Caco-2 (cell line): ENCODE results near the gene JAML. TPM values are rescaled to one million over a fixed set of nuclear protein-coding genes. Genes with fewer than 3 reads are reported as not detected.

Source experiments
- BruUV-seq: library from RNA; stranded (reverse); fragments of 400-500 nt; replicated peaks from 2 replicates; lab custom pipeline; 2021; lab: Mats Ljungman, UMichigan
- CTCF ChIA-PET: fragments of 300-600 bp; sonication (Branson Sonifier 250); formaldehyde crosslinking; loops from one replicate; lab custom pipeline; 2022; ENCODE audit warnings: antibody characterized with exemption; lab: Charles Lee
- POLR2A ChIA-PET: fragments of 300-600 bp; sonication (Branson Sonifier 250); formaldehyde crosslinking; loops from one replicate; lab custom pipeline; 2022; ENCODE audit warnings: antibody characterized with exemption; lab: Charles Lee
- DNase-seq, 2 experiments: peaks; one replicate each; pipeline versions ENCODE4 v3.0.0 to v3.0.0-alpha.2; 2020 to 2022
- H3K27me3 ChIP-seq: replicated peaks from 2 replicates; pipeline ENCODE4 v1.6.0; 2011; ENCODE audit warnings: low read length; ENCODE audit not compliant: control insufficient read depth, insufficient read depth
- H3K36me3 ChIP-seq: 2 replicates; pipeline ENCODE4 v1.5.1; 2011; ENCODE audit warnings: low read length; ENCODE audit not compliant: control insufficient read depth, insufficient read depth
- H3K4me1 ChIP-seq: fragments of 250-450 bp; sonication (Bioruptor Pico); 2 replicates; pipeline ENCODE4 v1.5.1; 2020; ENCODE audit warnings: mild to moderate bottlenecking
- H3K4me3 ChIP-seq: 2 replicates; pipeline ENCODE4 v1.5.1; 2011; ENCODE audit warnings: low read depth, mild to moderate bottlenecking, control low read depth, low read length
- H3K9me3 ChIP-seq: fragments of 250-450 bp; sonication (Bioruptor Pico); 2 replicates; pipeline ENCODE4 v1.5.1; 2020; ENCODE audit warnings: mild to moderate bottlenecking, moderate library complexity
- H3K27ac Mint-ChIP-seq: one replicate; pipeline ENCODE4 v1.8.0; 2022; ENCODE audit warnings: mixed read lengths; ENCODE audit not compliant: unreplicated experiment
- H3K27me3 Mint-ChIP-seq: one replicate; pipeline ENCODE4 v1.8.0; 2022; ENCODE audit warnings: mixed read lengths; ENCODE audit not compliant: insufficient read depth, unreplicated experiment
- H3K36me3 Mint-ChIP-seq: one replicate; pipeline ENCODE4 v1.8.0; 2022; ENCODE audit warnings: mild to moderate bottlenecking, mixed read lengths; ENCODE audit not compliant: insufficient read depth, unreplicated experiment
- H3K4me1 Mint-ChIP-seq: one replicate; pipeline ENCODE4 v1.8.0; 2022; ENCODE audit warnings: low read depth, mixed read lengths; ENCODE audit not compliant: unreplicated experiment
- H3K4me3 Mint-ChIP-seq: one replicate; pipeline ENCODE4 v1.8.0; 2022; ENCODE audit warnings: mild to moderate bottlenecking, moderate library complexity, mixed read lengths; ENCODE audit not compliant: unreplicated experiment
- H3K9me3 Mint-ChIP-seq: one replicate; pipeline ENCODE4 v1.8.0; 2022; ENCODE audit warnings: mixed read lengths; ENCODE audit not compliant: unreplicated experiment
- intact Hi-C: fragments of 100-400 bp; cut with micrococcal nuclease; formaldehyde crosslinking; loops from one replicate; pipeline ENCODE4 v1.10.0; 2022; ENCODE audit not compliant: unreplicated experiment
- total RNA-seq: library from RNA; stranded (reverse); gene quantifications from 2 replicates; pipeline ENCODE4 v1.2.3, GENCODE V29; 2022
- TF ChIP-seq, protein P1 (sequence below), 2 experiments: fragments of 200-600 bp in 1 of 2; IDR thresholded peaks; 1 replicate in 1 of 2; 2 replicates in 1 of 2; pipeline versions ENCODE4 v1.5.1 to v1.8.0; 2011 to 2022; ENCODE audit warnings: antibody characterized with exemption in 1 of 2, control low read depth in 1 of 2, inconsistent platforms in 1 of 2, low read depth in 1 of 2, low read length in 1 of 2, mild to moderate bottlenecking in 1 of 2, moderate library complexity in 1 of 2; ENCODE audit not compliant: insufficient read depth in 1 of 2, severe bottlenecking in 1 of 2, unreplicated experiment in 1 of 2

JAML gene
- total RNA-seq, 1 experiment from 2014 or later, result 8.9 TPM

DNA sequence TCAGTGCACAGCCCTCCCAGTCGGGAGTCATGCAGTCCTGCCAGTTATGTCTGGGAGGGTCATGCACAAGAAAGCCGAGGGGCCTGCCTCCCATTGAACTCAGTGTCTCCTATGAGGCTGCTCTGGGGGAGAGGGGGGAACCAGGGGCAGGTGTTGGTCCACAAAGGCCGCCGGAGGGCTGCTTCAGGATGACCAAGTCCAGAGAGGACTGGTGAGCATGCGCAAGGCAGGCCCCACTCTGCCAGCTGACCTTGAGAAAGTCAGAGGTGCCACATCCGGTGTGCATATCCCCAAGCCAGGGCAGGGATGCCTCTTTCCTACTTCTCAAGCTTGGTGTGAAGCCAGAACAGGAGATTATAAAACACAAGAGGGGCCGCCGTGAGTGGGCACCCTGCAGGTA is 76.6 kb downstream of the JAML start:
- intact Hi-C loops, result loop anchor here (5.0 to 10.0 kb wide), 2 partner anchors 204 to 507 kb away; no protein-coding TSS in a partner anchor
- peaks cover 14% of the 10 kb centered on the region for H3K27me3 Mint-ChIP-seq
- POLR2A ChIA-PET, result no interaction called here

DNA sequence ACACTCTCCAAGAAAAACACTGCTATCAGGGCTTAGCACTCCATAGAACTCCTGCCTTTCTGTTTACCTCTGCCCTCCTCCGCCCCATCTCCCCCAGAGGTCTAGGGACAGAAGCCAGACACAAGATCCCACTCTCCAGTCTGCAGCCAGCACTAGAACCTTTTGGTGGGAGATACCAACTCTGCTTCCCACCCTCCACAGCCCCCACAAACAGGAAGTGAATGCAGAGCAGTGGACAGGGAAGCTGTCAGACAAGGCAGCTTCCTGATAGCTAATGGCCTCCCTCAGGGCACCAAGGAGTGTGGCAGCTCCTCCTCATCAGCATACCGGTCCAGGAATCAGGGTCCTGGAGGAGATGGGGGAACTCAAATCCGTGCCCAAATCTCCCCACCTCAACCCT is 77.3 kb downstream of the JAML start:
- H3K27me3 ChIP-seq, result peaks cover 2% of the 10 kb centered on the region
- POLR2A ChIA-PET, result no interaction called here
- H3K9me3 ChIP-seq, result no peaks in the 10 kb centered on the region
- H3K4me3 ChIP-seq, result no peak overlapping the region
- no peaks in the 10 kb centered on the region for H3K9me3 Mint-ChIP-seq
- CTCF ChIA-PET, result interaction anchor here (0.6 to 5.8 kb wide), 3 partner anchors 25 to 204 kb away, joined by 3 to 36 read pairs (median 5); no protein-coding TSS in a partner anchor
- TF ChIP-seq, protein P1, sequence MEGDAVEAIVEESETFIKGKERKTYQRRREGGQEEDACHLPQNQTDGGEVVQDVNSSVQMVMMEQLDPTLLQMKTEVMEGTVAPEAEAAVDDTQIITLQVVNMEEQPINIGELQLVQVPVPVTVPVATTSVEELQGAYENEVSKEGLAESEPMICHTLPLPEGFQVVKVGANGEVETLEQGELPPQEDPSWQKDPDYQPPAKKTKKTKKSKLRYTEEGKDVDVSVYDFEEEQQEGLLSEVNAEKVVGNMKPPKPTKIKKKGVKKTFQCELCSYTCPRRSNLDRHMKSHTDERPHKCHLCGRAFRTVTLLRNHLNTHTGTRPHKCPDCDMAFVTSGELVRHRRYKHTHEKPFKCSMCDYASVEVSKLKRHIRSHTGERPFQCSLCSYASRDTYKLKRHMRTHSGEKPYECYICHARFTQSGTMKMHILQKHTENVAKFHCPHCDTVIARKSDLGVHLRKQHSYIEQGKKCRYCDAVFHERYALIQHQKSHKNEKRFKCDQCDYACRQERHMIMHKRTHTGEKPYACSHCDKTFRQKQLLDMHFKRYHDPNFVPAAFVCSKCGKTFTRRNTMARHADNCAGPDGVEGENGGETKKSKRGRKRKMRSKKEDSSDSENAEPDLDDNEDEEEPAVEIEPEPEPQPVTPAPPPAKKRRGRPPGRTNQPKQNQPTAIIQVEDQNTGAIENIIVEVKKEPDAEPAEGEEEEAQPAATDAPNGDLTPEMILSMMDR (IDR thresholded peaks at IDR 0.05; ENCODE audit: insufficient read depth in 1 of 2, low read depth in 1 of 2, low read length in 1 of 2, severe bottlenecking in 1 of 2, unreplicated experiment in 1 of 2), result no peak
- BruUV-seq, result no TSS peak
- H3K36me3 Mint-ChIP-seq, result no peaks in the 10 kb centered on the region
- H3K36me3 ChIP-seq, result no peaks in the 10 kb centered on the region
- DNase-seq, result no peak
- peak overlapping the region; percentile 46 for H3K4me3 Mint-ChIP-seq
- H3K27ac Mint-ChIP-seq, result no peak overlapping the region
- intact Hi-C loops, result loop anchor here (5.0 to 10.0 kb wide), 2 partner anchors 205 to 507 kb away; no protein-coding TSS in a partner anchor
- H3K4me1 ChIP-seq, result peaks cover 5% of the 10 kb centered on the region
- peaks cover 8% of the 10 kb centered on the region for H3K4me1 Mint-ChIP-seq
- H3K27me3 Mint-ChIP-seq, result peaks cover 14% of the 10 kb centered on the region

More for the DNA sequence above, 76.6 kb downstream of the JAML start:
- Mint-ChIP-seq H3K36me3 (no peaks in the 10 kb centered on the region), H3K4me3 (no peak overlapping the region), H3K9me3 (no peaks in the 10 kb centered on the region), H3K27ac (no peak overlapping the region), H3K4me1 (peaks cover under 1% of the 10 kb centered on the region)
- Histone ChIP-seq H3K27me3 (peaks cover 4% of the 10 kb centered on the region), H3K9me3 (no peaks in the 10 kb centered on the region), H3K4me1 (0 out of 2 replicates have a peak, but pooled peaks cover 3% of the 10 kb centered on the region), H3K4me3 (no peak overlapping the region), H3K36me3 (no peaks in the 10 kb centered on the region)
- DNase-seq, result no peak
- BruUV-seq, result no TSS peak
- CTCF ChIA-PET, result no interaction called here
- TF ChIP-seq, protein P1 (IDR thresholded peaks at IDR 0.05; ENCODE audit: insufficient read depth in 1 of 2, low read depth in 1 of 2, low read length in 1 of 2, severe bottlenecking in 1 of 2, unreplicated experiment in 1 of 2), result no peak

DNA sequence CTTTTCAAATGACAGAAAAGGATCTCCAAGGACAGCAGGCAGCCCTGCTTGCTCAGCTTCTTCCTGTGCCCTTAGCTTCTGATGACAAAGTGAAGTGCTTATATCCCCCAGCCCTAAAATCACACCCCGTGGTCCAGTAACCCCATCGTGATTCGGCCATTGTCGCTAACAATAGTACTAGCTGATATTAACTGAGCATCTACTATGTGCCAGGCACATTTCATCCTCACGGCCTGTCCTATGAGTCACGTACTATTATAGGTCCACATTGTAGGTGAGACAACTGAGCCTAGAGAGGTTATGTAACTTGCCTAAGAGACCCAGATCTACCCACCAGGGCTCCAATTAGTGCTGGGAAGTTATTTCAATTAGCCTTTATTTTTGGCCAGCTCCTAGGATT is 78.3 kb downstream of the JAML start:
- POLR2A ChIA-PET, result interaction anchor here (0.6 kb wide), 1 partner anchor 196 kb away, joined by 3 read pairs; the partner anchor contains the start of gene CD3D
- Mint-ChIP-seq H3K9me3 (no peaks in the 10 kb centered on the region), H3K27me3 (peaks cover 14% of the 10 kb centered on the region), H3K36me3 (no peaks in the 10 kb centered on the region), H3K27ac (no peak overlapping the region), H3K4me1 (peaks cover 17% of the 10 kb centered on the region), H3K4me3 (peak overlapping the region; percentile 81)
- CTCF ChIA-PET, result interaction anchor here (5.8 kb wide), 1 partner anchor 26 kb away, joined by 36 read pairs; no protein-coding TSS in a partner anchor
- no peak overlapping the region for H3K4me3 ChIP-seq
- TF ChIP-seq, protein P1 (IDR thresholded peaks at IDR 0.05; ENCODE audit: insufficient read depth in 1 of 2, low read depth in 1 of 2, low read length in 1 of 2, severe bottlenecking in 1 of 2, unreplicated experiment in 1 of 2), result no peak
- no peaks in the 10 kb centered on the region for H3K9me3 ChIP-seq
- H3K27me3 ChIP-seq, result peaks cover 2% of the 10 kb centered on the region
- BruUV-seq, result no TSS peak
- intact Hi-C loops, result loop anchor here (5.0 to 10.0 kb wide), 2 partner anchors 206 to 508 kb away; no protein-coding TSS in a partner anchor
- no peaks in the 10 kb centered on the region for H3K36me3 ChIP-seq
- no peak for DNase-seq
- H3K4me1 ChIP-seq, result peaks cover 7% of the 10 kb centered on the region
